Measurements from ENCODE around the gene BLOC1S3.

The BLOC1S3 gene

DNA sequence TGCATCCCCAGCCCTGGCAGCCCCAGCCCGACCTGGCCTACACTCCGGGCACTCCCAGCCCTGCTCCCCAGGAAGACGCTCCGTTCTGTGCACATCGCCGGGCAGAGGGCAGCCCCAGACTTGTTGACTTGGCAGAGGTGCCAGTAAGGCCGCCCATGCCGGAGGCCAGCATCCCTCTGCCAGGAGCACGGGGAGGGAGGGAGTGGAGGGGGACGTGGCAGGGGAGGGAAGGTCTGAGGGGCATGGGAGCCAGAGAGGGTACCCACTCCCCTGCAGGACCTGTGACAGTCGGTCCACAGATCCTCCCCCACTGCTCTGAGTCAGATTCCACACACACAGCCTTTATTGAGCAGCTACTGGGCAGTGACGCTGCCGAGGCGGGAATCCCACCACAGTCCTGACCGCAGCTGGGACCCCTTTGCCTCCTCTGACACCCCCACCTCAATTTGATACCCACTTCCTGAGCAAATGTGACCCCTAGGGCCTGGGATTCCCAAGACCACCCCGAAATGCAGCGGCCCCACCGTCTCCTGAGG, 15.9 kb upstream of the BLOC1S3 start:
- no peak for DNase-seq

DNA sequence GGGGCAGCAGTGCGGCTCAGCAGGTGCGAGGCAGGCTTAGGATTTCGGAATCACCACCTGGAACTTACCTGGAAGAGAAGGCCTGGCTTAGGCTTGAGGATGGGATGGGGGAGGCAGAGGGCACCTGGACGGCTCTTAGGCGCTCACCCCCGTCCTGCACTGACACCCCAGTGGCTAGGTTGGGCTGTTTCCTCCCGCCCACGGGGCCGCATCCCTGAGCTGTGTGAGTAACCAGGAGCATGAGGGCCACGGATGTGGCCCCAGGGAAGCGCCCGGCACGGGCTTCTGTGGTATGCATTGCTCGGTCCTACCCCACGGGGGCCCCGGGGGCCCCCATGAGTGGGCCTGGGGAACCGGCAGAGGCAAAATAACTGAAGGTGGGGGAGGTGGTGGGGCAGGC, 15.4 kb upstream of the BLOC1S3 start:
- no peak for DNase-seq

DNA sequence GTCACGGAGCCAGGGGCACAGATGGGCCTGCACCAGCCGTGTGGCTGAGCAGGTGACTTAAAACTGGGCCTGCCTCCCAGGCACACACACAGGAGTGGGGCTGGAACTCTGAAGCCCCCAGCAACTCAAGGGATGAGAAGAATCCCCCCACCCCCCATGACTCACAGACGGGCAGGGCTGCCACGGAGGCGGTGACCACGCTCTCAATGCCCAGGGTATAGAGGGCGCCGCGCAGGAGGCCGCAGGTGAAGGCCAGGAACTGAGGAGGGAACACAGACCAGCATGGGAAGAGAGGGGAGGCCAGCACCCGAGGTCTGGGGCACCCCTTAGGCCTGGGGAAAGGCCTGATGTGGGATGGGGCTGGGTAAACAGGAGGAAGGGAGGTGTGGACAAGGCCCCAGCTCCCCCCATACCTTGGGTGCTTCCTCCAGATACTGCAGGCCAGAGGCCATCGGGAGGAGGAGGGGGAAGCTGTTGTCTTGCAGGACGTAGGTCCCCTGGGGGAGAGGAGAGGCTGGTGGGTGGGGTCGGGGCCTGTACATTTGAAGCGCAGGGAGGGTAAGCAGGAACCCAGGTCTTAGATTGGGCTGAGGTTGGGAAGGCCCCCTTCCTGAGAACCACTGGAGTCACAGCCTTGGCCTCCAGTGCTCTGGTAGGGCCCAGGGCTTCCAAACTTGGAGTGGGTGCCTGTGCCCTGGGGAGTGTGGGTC, 14.7 kb upstream of the BLOC1S3 start:
- no peak for DNase-seq

DNA sequence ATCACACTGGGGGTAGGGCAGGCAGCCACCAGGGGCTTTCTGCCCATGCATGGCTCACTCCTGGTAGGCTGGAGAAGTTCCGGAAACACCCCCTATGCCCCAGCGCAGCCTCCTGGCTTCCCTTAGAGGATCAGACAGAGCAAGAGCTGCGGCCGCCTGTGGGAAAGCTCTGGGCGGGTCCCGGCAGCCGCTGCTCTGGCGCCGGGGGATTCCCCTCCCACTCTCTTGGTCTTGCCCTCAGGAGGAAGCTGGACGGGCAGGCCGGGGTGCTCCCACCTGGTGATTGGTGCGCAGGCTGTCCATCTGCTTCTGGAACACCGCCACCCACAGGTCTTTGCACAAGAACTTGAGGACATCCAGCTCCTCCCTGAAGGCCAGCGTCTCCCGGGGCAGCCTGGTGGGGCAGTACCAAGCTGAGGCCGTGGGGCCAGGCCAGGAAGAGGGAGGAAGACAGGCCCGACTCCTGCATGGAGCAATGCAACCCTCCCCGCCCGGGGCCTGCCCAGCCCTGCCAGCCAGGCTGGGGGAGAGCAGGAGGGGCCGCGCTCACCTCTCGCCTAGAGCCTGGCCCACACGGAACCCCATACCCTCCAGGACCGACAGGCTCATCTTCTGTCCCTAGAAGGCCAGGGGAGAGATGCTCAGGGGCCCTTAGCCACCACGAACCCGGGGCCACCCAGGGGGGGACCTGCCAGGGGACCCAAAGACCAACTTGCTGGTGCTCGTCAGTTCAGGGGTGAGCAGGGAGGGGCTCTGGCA, 13.8 kb upstream of the BLOC1S3 start:
- DNase-seq: peak; percentile 44

DNA sequence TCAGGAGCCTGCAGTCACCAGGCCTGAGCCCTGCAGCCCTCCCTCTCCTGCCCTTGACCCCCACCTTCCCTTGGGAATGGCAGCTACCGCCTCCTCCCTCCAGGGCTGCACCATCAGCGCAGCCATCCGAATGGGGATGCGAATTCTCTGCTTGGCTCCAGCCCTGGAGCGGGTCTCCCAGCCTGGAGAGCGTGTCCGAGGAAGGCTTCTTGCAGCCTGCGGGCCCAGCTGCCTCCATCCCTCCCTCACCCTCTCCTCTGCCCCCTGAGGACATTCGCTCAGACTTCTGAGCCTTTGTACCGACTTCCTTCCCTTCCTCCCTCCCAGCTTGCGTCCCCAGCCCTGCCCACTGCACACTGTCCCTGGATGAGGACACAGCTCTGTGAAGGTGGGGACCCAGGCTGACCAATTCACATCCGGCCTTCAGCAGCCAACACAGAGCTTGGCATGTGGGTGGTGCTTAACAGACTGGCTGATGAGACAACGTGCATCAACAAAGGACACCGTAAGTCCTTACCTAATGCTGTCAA, 11.8 kb upstream of the BLOC1S3 start:
- no peak for DNase-seq

DNA sequence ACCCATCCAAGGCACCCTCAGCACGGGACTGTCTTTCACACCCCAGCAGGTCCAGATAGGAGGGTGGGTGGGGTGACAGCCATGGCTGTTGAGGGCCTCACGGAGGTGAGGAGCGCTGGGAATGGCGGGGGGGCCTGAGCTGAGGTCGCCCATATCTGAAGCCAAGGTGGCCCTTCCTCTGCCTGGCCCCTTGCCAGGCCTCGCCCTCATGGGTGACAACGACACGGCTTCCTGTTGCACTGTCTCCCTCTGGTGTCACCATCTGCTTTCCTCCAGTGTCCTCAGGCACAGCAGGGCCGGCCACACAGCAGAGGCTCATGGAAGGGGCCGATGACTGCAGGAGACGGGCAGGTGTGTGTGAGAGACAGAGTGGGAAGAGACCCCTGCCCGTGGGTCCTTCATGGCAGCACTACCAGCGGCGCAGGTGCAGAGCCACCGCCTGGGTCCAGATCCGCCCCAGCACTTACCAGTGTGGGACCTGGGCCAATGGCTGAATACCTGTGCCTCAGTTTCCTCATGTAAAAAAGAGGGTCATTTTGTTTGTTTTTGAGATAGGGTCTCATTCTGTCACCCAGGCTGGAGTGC, 9.7 kb upstream of the BLOC1S3 start:
- DNase-seq: no peak

DNA sequence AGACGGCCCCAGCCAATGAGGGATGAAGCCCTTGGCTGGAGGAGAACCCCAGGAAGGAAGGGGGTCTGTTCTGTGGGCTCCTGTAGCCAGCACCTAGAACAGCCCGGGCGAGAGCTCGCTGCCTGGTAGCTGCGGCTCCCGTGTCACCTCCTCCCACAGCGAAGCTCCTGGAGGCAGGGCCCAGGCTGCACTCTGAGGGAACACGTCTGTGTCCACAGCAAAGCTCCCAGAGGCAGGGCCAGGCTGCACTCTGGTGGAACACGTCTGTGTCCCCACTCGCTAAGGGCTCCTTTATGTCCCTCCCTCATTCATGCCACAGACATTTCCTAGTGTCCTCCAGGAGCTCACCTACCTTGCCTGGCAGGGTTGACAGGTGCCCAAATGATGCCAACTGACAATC, 9.0 kb upstream of the BLOC1S3 start:
- DNase-seq: no peak

DNA sequence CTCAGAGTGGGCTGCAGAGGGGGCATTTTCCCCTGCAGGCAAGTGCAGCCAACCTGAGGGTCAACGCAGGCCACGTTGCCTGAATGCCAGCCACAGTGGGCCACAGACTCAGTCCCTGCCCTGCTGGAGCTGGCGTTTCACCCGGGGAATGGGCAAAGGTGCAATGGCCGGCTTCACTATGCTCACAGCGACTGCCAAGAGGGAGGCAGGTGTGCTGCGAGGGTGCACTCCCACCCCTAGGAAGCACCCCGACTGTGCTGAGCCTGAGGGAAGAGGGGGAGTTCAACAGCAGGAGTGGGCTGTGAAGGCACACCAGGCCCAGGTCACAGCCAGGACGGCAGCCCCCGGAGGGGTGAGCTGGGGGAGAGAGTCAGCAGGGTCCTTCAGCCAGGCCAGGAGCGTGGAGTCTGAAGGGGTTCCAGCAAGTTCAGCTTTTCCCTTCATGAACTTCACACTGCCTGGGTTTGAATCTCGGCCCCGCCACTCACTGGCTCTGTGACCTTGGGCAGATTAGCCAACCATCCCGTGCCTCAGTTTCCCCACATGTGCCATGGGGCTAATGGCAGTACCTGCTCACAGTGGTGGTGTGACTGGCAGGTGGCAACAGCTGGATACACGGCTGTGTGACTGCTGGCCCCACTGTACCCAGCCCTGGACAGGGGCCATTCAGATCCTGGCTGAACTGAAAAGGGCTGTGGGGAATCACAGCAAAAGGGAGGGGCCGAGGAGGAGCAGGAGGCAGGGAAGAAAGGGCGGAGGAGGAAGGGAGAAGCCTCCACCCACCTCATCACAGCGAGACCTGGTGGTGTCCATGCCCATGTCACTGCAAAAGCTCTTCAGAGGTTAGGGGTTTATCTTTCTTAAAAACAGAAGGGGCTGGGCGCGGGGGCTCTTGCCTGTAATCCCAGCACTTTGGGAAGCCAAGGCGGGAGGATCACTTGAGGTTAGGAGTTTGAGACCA, 8.2 kb upstream of the BLOC1S3 start:
- DNase-seq: no peak

DNA sequence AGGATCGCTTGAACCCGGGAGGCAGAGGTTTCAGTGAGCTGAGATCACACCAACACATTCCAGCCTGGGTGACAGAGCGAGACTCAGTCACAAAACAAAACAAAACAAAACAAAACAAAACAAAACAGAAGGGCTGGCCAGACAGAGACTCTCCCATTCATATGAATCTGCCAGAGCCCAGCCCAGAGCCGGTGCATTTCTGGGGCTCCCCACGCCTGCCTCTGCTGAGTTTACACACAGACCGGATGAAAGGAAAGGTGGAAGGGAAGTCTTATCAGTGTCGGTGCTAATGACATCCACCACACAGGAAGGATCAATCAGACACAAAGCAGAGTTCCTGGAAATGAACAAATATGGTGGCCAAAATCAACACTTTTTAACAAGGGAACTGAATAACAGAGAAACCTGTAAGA, 7.4 kb upstream of the BLOC1S3 start:
- peak; percentile 46 for DNase-seq

DNA sequence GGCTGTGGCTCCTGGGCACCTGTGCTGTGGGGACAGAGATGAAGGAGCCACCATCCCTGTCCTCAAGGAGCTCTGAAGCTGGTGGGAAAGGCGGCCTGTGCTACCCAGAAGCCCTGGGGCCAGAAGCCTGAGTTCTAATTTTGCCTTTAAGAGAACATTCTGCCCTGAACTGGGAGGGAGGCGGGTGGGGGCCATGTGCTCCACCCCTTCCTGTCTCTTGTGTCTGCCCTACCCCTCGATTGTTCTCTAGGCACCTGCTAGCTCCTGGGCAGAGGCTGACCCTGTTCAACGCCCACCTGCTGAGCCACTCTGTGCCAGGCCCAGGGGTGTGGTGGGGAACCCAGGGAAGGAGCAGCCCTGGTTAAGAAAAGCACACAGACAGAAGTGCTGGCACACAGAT, 6.4 kb upstream of the BLOC1S3 start:
- no peak for DNase-seq

DNA sequence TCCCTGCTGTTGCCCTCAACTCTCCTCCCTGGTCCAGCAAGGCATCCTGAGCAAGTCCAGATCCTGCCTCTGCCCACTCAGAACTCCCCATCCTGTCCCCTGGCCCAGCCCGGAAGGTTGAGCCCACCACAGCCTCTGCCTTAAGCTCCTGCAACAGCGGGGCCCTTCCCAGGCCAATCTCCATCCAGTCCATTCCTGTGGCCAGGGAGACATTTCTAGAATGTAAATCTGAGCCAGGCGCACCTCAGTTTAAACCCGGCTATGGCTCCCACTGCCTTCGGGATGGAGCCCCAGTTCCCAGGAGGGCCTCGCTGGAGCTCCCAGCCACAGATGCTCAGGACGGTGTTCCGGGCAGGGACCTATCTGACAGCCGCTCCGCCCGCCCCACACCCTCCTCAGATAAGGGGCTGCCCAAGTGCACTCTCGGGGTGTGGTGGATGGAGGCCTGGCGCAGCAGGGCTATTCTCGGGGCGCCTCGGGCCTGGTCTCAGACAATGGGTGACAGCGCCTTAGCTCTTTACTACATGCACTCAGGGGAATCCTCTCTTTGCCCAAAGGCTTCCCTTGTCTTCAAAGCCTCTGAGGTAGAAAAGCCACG, 5.9 kb upstream of the BLOC1S3 start:
- no peak for DNase-seq

DNA sequence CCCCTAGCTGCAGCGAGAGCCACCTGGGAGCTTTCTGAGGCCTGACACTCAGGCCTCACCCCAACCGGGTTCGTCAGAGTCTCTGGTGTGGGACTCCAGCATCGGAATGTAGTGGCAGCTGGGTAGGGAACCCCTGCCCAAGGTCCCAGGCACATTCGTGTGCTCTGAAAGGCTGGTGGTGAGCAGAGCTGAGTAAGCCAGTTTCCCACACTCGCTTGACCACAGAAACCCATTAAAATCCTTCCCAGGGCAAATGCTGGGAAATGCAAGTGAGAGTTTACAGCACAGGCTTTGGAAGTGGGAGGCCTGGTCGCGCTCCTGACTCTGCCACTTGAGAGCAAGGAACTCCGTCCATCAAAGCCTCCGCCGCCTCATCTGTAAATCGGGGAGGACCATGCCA, 4.8 kb upstream of the BLOC1S3 start:
- no peak for DNase-seq

DNA sequence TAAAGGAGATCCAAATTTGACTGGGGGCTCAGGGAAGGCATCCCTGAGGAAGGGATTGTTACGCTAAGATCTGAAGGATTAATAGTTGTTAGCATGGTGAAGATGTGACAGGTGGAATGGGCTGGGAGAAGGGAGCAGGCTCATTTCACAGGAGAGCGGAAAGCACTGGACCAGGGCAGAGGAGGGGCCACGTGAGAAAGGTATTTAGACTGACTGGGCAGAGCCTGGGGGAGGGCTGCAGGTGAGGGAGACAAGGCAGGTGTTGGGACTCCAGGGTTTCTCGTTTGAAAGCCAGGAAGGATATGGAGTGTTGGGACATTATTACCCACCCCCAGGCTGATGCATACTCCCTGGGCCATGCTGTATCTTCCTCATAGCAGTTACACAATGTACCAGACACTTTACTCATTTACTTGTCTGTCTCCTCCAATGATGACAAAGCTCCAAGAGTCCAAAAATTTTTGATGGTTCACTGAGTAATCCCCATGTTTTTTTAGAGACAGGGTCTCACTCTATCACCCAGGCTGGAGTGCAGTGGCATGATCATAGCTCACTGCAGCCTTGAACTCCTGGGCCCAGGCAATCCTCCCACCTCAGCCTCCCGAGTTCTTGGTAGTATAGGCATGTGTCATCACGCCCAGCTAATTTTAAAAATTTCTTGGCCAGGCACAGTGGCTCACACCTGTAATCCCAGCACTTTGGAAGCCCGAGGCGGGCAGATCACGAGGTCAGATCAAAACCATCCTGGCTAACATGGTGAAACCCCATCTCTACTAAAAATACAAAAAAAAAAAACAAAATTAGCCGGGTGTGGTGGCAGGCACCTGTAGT, 2.9 kb upstream of the BLOC1S3 start:
- DNase-seq: no peak

DNA sequence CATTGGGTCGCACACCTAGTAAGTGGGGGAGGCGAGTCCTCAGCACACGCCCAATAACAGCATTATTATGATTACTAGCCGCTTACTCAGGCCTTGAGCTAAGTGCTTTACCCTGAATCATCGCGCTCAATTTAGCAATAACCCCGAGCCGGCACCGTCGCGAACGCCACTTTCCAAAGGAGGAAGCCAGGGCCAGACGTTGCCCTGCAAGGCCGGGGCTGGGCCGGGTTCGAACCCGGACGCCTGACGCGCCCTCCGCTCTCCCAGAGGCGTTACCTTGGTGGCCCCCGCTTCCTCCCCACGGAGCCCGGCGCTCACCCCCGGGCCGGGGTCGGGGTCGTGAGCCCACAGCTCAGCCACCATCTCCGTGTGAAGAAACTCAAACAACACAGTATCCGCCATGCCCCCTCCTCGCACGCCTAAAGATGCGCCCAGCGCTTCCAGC, 745 bp upstream of the BLOC1S3 start, which contains the start of gene TRAPPC6A:
TSS of gene TRAPPC6A (minus strand) at position 421 of the 445 bp plus-strand sequence. CDS start at position 402, 19 bp downstream.
- DNase-seq: peak; percentile 63

DNA sequence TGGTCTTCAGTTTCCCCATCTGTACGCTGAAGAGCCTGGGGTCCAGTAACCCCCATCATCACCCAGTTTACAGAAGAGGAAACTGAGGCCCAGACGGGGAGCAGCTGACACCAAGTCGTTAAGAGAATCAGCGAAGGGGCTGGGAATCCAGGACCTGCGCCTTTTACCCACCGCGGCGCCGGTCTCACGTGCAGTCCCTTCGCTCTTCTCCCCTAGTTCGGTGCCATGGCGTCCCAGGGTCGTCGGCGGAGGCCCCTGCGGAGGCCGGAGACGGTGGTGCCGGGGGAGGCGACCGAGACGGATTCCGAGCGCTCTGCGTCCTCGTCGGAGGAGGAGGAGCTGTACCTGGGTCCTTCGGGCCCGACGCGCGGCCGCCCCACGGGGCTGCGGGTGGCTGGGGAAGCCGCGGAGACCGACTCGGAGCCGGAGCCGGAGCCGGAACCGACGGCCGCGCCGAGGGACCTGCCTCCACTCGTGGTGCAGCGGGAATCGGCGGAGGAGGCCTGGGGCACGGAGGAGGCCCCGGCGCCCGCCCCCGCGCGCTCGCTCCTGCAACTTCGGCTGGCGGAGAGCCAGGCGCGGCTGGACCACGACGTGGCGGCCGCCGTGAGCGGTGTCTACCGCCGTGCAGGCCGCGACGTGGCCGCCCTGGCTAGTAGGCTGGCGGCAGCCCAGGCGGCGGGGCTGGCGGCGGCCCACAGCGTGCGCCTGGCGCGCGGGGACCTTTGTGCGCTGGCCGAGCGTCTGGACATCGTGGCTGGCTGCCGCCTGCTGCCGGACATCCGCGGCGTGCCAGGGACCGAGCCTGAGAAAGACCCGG, 698 bp downstream of the BLOC1S3 start:
- no peak for DNase-seq

DNA sequence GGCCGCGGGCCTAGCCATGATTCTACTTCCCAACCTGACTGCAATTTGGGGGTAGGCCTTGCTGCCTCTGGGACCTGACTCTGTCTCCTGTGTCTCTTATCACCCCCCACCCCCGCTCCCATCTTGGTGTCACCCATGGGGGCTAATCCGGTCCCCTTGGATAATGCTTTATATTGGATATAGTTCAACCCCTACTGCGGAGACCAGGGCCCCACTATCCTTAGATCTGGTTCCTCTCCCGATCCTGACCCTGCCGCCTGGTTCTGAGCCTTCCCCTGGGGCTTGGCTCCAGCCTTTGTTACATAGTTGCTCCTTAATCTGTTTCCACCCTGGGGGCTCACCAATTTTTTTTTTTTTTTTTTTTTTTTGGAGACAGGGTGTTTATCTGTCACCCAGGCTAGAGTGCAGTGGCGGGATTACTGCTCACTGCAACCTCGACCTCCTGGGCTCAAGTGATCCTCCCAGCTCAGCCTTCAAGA, 1.3 kb downstream of the BLOC1S3 start:
- DNase-seq: no peak

DNA sequence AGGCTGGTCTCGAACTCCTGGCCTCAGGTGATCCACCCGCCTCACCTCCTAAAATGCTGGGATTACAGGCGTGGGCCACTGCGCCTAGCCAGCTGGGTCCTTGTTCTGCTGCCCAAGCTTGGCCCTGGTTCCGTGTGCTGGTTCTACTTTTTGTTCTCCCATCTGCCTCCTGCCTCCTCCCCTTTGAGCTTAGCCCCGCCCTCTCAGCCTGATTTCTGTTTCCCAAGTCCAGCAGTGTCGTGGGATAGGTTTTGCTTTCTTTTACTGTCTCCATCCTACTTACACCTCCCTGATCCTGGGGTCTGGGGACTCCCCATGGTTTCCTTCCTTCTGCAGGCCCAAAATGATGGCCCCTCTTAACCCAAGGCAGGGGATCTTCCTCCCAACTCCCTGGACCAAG, 2.4 kb downstream of the BLOC1S3 start:
- no peak for DNase-seq

DNA sequence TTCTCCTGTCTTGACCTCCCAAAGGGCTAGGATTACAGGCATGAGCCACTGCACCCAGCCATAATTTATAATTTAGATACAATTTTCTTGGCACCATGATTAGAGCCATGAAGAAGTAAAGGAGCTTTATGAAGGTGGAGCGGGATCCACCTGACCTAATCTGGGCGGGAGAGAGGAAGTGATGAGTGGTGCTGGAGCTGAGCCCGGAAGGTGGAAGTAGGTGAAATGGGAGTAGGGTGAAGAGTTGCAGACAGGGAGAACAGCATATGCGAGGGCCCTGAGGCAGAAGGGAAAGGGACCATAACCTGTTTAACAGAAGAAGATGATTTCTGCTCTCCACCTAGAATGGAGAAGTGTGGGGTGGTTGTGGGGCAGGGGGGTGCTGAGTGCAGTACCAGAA, 4.2 kb downstream of the BLOC1S3 start:
- no peak for DNase-seq

DNA sequence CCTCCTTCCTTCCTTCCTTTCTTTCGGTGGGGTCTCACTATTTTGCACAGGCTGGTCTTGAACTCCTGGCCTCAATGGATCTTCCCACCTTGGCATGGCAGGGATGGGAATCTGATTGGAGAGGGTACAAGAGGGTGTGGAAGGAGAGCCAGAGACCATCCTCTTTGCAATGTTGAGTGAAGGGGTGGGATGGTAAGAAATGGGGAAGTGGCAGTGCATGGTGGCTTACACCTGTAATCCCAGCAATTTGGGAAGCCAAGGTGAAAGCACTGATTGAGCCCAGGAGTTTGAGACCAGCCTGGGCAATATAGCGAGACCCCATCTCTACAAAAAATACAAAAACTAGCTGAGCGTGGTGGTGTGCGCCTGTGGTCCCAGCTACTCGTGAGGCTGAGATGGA, 5.5 kb downstream of the BLOC1S3 start:
- DNase-seq: no peak
